Mesodermal cell (in vitro differentiated cells): ENCODE data around the gene FCHO2.

ENCODE experiments used
- H3K27ac ChIP-seq: 2 replicates; pipeline ENCODE4 v1.7.0; 2013; ENCODE audit warnings: mild to moderate bottlenecking, low read depth, low read length, moderate library complexity; ENCODE audit not compliant: severe bottlenecking
- H3K36me3 ChIP-seq: 2 replicates; pipeline ENCODE4 v1.7.1; 2013; ENCODE audit warnings: mild to moderate bottlenecking, low read length, moderate library complexity; ENCODE audit not compliant: control insufficient read depth, insufficient read depth
- H3K4me1 ChIP-seq: one replicate; pipeline ENCODE4 v1.7.1; 2013; ENCODE audit warnings: mild to moderate bottlenecking, low read length; ENCODE audit not compliant: insufficient read depth, control insufficient read depth, poor library complexity, severe bottlenecking
- H3K4me3 ChIP-seq: 2 replicates; pipeline ENCODE4 v1.7.0; 2013; ENCODE audit warnings: low read length, control low read depth, mild to moderate bottlenecking; ENCODE audit not compliant: insufficient read depth, poor library complexity, severe bottlenecking; ENCODE audit errors: extremely low read depth
- H3K9me3 ChIP-seq: 2 replicates; pipeline ENCODE4 v1.7.1; 2013; ENCODE audit warnings: mild to moderate bottlenecking, low read length, moderate library complexity; ENCODE audit not compliant: control insufficient read depth
- WGBS, 2 experiments: methylation state at CpG; one replicate each; pipeline ENCODE4 v1.1.5; 2013; ENCODE audit warnings: missing lambda C conversion rate in 2 of 2; ENCODE audit not compliant: insufficient coverage in 2 of 2; 5-methylcytosine and 5-hydroxymethylcytosine counted together

Gene FCHO2

DNA sequence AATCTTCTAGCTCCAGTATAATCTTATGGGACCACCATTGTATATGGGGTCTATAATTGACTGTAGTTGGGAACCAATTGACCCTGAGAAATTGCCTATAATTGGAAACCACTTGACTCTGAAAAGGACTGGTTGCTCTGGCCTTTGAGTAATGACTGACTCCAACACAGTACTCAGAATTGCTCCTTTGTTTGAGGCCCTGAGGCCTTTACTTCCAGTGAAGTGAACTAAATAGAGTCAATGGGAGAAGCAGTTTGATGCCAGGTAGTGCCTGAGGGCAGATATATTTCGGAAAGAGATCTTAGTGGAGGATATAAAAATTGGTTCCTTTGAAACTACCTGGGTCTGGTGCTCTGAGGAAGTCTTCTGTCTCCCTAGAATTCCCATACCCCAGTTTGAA lies 148.5 kb downstream of the FCHO2 start:
- 83% methylated on average over 1 of the region's 1 CpG; no CpG with 5 or more reads in 1 of the 2 experiments for WGBS, 2 experiments
- H3K36me3 ChIP-seq, result no peaks in the 10 kb centered on the region
- H3K4me3 ChIP-seq, result no peak overlapping the region
- H3K4me1 ChIP-seq, result no peaks in the 10 kb centered on the region
- H3K27ac ChIP-seq, result no peak overlapping the region
- H3K9me3 ChIP-seq, result no peaks in the 10 kb centered on the region

DNA sequence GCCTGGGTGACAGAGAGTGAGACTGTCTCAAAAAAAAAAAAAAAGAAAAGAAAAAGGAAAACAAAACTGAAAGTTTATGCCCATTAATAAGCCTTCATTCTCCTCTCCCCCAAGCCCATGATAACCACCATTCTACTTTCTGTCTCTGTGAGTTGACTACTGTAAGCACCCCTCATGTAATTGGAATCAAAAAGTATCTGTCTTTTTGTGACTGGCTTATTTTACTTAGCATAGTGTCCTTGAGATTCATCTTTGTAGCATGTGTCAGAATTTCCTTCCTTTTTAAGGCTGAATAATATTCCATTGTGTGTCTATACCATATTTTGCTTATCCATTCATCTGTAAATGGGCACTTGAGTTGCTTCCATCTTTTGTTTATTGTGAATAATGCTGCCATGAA lies 150.5 kb downstream of the FCHO2 start:
- no peaks in the 10 kb centered on the region for H3K4me1 ChIP-seq
- no peak overlapping the region for H3K27ac ChIP-seq
- H3K36me3 ChIP-seq, result no peaks in the 10 kb centered on the region
- H3K9me3 ChIP-seq, result no peaks in the 10 kb centered on the region
- H3K4me3 ChIP-seq, result no peak overlapping the region

DNA sequence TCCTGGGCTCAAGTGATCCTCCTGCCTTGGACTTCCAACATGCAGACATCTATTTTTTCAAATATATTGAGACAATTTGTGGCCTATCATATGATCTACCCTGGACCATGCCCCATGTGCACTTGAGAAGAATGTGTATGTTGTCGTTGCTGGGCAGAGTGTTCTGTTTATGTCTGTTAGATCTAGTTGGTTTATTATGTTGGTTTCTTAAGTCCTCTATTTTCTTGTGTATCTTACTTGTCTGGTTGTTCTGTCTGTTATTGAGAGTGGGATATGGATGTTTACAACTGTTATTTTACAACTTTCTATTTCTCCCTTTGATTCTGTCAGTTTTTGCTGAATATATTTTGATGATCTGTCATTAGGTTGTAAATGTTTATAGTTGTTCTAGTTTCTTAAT lies 154.3 kb downstream of the FCHO2 start:
- no peaks in the 10 kb centered on the region for H3K36me3 ChIP-seq
- no peak overlapping the region for H3K4me3 ChIP-seq
- H3K9me3 ChIP-seq, result no peaks in the 10 kb centered on the region
- H3K27ac ChIP-seq, result no peak overlapping the region
- 100% methylated on average over 1 of the region's 1 CpG; no CpG with 5 or more reads in 1 of the 2 experiments for WGBS, 2 experiments
- peaks cover 4% of the 10 kb centered on the region for H3K4me1 ChIP-seq

DNA sequence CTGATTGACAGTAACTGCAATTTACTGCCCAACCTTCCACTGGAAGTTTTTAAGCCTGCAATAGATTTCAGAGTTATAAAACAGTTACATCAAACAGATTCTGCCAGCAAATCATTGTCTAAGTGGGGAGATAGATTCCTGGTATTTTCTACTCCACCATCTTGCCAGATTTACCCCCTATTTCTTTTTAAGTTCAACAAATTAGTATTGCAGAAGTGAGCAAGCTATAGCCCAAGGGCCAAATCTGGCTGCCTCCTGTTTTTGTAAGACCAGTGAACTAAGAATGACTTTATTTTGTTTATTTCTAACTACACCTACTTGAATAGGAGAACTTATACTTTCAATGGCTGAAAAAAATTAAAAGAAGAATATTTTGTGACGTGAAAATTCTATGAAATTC lies 155.7 kb downstream of the FCHO2 start:
- WGBS, 2 experiments, result 80% methylated on average over 1 of the region's 1 CpG; no CpG with 5 or more reads in 1 of the 2 experiments
- H3K4me1 ChIP-seq, result peaks cover 14% of the 10 kb centered on the region
- H3K4me3 ChIP-seq, result no peak overlapping the region
- no peaks in the 10 kb centered on the region for H3K36me3 ChIP-seq
- no peaks in the 10 kb centered on the region for H3K9me3 ChIP-seq
- no peak overlapping the region for H3K27ac ChIP-seq

DNA sequence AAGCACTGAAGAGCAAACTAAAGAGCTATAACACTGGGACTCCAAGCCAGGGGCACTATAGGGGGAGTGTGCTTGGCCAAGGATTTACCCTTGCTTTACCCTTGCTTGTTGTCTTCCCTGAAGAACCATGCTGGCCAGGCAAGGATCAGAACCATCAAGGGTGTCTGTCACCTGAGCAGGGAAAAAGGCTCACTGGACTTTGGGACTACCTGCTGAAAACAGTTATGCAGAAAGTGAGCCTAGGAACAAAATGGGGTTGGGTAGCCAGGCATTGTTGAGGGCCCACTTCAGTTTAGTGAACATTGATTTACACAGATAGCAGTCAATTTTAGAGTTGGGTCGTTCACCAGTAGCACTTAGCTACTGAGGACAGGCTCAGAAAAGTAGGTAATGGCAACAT lies 156.5 kb downstream of the FCHO2 start:
- Histone ChIP-seq H3K9me3 (peaks cover 1% of the 10 kb centered on the region), H3K27ac (no peak overlapping the region), H3K4me3 (no peak overlapping the region), H3K36me3 (no peaks in the 10 kb centered on the region), H3K4me1 (peaks cover 14% of the 10 kb centered on the region)
- 88 to 100% methylated on average over 1 of the region's 1 CpG for WGBS, 2 experiments

DNA sequence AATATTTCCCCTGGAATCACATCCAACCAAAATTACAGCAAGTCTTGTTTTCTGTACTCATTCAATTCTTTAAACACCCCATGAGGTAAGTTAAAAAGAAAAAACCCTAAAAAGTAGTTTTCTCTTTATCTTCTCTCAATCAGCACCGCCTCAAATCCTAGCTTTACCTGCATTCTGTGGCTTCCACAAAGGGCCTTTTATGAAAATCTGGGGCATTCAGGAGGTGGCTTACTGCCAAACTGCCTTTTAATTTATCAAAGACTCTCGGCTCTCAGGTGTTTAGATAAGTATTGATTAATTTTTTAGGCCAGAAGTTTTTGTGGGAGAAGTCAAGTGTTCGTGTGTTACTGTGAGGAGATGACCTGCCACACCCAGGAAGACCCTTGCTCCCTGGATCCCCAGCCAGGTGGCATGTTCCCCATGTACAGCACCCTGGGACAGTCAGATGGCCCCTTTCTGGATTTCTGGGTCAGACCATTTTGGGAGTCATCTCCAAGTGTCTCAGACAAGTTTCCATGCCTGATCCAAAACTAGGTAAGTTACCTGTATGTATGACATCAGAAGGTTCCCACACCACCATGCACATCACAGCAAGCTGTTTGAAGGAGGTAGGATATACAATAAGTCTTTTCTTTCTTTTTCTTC lies 158.3 kb downstream of the FCHO2 start:
- Histone ChIP-seq H3K4me1 (peaks cover 14% of the 10 kb centered on the region), H3K36me3 (no peaks in the 10 kb centered on the region), H3K9me3 (peaks cover 4% of the 10 kb centered on the region), H3K27ac (no peak overlapping the region), H3K4me3 (no peak overlapping the region)
- WGBS, 2 experiments, result 66 to 90% methylated on average over 2 of the region's 3 CpGs

DNA sequence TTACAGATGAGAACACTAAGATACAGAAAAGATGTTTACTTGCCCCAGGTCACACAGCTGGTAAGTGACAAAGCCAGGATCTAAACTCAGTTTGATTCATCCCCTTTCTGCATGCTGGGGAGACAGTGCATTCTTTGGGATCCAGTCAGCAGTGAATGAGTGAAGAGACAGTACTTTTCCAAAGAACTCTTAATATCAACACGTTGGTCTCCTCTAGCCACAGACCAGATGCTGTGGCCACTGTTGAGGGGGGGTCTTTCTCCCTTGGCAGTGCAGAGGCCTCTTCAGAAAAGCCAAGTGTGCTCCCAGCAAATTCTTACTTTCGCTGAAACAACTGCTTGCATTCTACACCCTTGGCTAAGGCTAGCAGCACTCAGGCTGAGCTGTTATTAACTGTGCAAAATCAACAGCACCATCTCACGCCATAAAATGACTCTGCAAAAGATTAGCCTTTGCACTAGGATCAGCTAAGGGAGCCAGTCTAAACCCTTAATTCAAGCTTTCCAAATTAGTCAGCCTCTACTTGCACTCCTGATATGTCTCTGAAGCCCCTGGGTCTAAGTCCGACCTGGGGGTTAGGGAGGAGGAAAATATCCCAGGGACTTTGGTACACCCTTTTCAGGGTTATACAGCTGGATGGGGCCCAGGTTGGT lies 159.7 kb downstream of the FCHO2 start:
- 78 to 100% methylated on average over 2 to 3 of the region's 4 CpGs for WGBS, 2 experiments

DNA sequence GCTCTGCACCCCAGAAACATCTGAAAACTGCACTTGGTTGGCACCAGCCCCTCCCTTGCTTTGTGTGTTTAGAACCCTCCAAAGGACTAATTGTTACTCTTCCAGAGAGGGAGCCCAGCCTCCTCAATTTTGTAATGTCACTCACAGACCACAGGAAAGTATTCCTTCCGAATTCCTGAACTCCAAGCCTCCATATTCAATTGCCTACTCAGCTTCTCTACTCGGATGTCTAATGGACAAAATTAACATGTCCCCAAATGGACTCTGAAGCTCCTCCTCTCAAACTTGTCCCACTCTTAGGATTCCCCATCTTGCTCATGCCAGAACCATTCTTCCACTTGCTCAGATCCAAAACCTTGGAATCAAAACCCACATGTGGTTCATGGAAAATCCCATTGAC lies 160.7 kb downstream of the FCHO2 start:
- H3K9me3 ChIP-seq, result peaks cover 4% of the 10 kb centered on the region
- no peak overlapping the region for H3K4me3 ChIP-seq
- H3K4me1 ChIP-seq, result peaks cover 18% of the 10 kb centered on the region
- 86 to 90% methylated on average over 2 of the region's 2 CpGs for WGBS, 2 experiments
- no peak overlapping the region for H3K27ac ChIP-seq
- no peaks in the 10 kb centered on the region for H3K36me3 ChIP-seq

More for the DNA sequence above, 159.7 kb downstream of the FCHO2 start:
- peaks cover 14% of the 10 kb centered on the region for H3K4me1 ChIP-seq
- H3K36me3 ChIP-seq, result no peaks in the 10 kb centered on the region
- H3K9me3 ChIP-seq, result peaks cover 4% of the 10 kb centered on the region
- peak overlapping the region; percentile 55 for H3K27ac ChIP-seq
- H3K4me3 ChIP-seq, result no peak overlapping the region

DNA sequence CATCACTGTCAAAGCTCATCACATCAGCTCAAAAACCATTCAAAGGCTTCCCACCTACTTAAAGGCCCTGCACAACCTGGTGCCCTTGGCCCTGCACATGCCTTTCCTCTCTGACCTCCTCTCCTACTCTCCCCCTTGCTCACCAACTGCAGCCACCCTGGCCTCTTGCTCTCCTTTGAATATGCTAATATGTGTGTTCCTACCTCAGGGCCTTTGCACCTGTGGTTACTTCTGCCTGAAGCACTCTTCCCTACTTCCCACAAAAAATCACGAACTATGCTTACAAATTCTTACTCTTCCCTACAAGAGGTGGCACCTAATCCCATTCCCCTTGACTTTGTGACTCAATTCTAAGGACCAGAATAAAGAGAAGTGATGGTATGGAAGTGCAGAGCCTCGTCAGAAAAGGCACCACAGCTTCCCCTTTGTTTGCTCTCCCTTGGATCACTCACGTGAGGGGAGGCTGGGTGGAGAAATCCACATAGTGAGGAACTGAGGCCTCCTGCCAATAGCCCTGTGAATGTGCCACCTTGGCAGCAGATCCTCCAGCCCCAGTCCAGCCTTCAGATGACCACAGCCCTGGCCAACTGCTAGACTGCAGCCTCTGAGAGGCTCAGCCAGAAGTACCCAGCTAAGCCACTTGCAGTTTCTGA lies 161.4 kb downstream of the FCHO2 start:
- Histone ChIP-seq H3K9me3 (peaks cover 4% of the 10 kb centered on the region), H3K36me3 (no peaks in the 10 kb centered on the region), H3K4me3 (no peak overlapping the region), H3K27ac (no peak overlapping the region), H3K4me1 (peaks cover 18% of the 10 kb centered on the region)
- WGBS, 2 experiments, result 83% methylated on average over 2 of the region's 3 CpGs; no CpG with 5 or more reads in 1 of the 2 experiments

DNA sequence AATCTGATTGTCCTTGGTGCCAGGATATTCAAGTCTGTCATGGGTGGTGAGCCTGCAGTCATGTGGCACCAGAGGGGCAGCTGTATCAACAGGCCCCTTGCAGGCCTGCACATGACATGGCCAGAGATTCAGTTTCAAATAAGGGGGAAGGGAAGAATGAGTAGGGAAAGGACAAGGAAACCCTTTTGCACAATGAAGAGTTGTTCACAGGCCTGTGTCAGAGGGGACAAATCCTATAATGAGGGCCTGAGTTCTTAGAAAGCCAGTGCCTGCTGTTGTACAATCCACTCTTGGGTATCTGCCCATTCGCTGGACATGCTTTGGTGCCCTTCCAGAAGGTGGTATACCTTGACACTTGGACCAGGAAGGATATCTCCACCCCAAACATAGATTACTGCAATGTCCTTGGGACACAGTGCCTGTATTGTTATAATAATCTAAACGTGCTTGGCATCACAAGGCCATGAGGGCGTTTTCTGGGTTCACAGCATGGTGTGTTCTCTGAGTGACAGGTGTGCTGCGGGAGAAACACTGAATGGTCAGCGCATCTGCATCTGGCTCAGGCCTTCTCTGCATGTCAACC lies 162.6 kb downstream of the FCHO2 start:
- 92 to 95% methylated on average over 3 to 4 of the region's 5 CpGs for WGBS, 2 experiments
- H3K4me1 ChIP-seq, result peaks cover 18% of the 10 kb centered on the region
- H3K27ac ChIP-seq, result no peak overlapping the region
- H3K9me3 ChIP-seq, result peaks cover 4% of the 10 kb centered on the region
- no peak overlapping the region for H3K4me3 ChIP-seq
- H3K36me3 ChIP-seq, result no peaks in the 10 kb centered on the region
